ENCODE measurements around the gene PIGU.

Gene PIGU

DNA sequence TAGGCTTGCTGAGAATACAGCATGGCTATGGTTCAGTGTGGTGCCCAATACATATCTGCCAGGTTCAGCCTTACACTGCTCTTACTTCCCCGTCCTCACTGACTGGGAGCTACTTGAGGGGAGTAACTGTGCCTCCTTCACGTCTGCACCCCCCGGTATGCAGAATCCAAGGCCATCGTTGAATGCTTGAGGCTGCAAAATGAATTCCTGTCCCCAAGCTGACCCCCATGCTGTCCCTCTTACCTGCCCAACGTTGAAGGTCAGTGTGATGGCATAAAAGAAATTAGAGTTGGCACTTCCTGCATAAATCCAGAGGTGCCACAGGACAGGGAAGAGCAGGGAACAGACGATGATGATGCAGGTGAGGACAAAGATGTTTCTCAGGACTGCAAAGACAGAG lies 102.0 kb downstream of the PIGU start:
- DNase-seq = no peak

DNA sequence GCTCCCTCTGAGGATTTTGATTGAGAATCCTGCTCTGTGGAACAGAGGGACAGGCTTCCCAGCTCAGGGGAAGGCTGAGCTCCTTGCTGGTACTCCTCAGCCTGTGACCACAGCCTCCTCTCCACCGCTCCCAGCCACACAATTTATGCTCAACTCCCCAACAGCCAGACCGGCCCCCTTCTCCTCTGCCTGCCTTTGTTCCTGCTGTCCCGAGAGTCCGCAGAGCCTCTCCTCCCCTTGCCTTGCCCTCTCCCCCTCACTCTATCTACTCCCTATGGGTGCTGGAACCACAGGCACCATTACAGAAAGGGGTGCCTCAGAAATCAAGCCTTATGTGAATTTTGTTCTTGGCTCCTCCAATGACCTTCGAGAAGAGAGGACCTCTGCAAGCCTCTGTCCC lies 102.5 kb downstream of the PIGU start:
- DNase-seq = no peak

DNA sequence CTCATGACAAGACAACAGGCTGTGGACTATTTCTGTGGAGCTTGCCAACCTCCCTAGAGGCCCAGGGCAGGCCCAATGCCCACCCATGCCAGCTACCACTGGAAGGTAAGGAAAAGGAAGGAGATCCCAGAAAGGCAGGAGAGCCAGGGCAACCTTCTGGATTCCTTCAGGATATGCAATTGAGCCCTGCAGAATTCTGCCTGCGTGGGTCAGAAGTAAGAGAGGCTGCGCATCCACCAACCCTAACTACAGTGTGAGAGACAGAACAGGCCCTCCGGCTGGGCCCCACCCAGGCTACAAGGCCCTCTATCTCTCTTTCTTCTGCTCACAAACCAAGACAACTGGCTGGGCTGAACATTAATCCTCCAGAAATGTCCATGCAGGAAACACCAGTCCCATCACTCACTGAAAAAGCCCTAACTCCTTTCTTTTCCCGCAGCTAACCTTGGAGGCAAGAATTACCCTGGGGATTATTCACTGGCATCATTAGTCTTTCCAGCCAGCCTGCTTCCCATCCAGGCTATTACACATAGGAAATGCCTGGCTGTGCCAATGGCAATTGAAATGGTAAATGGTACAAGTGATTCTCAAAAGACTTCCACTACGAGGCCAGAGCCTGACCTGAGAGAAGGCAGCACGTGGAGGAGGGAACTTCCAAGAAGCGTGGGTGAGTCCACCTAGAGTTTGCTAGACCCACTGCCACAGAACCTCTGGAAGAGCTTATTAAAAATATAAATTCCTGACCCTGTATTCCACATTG lies 103.2 kb downstream of the PIGU start:
- no peak for DNase-seq

DNA sequence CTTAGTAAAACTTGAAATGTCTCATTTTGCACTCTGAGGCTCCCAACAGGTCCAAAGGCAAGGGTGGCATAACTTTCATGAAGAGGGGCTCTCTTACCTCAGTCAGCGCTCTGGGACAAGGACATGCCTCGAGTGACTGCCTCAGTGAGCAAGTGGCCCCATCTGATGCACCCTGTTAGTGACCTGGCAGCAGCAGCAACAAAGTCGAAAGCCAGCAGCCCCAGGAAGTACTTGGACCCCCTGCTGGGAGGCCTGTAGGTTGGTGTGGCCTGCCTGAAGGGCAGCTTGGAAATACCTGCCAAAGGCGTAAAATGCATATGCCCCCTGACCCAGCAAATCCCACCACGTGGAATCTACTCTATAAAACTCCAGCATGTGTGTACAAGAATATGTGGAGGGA lies 105.1 kb downstream of the PIGU start:
- DNase-seq = no peak

DNA sequence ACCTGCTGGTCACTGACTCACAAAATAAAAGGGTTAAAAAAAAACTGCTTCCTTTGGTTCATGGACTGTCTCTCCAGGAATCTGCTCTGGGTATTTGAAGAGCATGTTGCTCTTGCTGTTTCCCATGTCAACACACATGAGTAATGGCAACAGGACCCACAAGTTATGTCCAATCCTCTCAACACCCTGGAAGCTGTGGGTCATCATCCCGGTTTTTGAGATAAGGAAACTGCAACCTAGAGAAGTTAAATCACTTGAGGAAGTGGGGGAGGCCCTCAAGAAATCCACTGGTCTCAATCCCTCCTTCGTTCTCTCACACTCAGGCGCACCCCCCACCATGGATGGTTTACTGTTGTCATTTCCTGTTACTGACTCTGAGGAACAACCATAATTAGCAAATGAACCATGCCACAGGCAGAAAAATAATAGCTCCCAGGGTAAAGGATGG lies 106.0 kb downstream of the PIGU start:
- no peak for DNase-seq

DNA sequence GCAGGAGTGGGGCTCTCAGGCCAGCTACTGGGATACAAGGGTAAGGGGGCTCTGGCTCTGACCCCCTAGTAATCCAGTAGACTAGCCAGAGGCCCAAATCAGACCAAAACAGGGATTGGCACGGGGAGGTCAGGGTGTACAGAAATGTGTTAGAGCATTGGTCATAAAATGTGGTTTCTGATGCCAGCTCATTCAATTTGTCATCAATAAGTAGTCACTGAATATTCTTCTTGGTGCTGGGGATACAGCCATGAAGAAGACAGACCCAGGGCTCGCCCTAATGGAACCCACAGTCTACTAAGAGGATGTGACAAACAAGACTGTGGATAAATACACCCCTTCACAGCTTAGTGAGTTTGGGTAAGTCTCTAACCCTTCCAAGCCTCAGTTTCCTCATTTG lies 107.3 kb downstream of the PIGU start:
- DNase-seq = no peak

DNA sequence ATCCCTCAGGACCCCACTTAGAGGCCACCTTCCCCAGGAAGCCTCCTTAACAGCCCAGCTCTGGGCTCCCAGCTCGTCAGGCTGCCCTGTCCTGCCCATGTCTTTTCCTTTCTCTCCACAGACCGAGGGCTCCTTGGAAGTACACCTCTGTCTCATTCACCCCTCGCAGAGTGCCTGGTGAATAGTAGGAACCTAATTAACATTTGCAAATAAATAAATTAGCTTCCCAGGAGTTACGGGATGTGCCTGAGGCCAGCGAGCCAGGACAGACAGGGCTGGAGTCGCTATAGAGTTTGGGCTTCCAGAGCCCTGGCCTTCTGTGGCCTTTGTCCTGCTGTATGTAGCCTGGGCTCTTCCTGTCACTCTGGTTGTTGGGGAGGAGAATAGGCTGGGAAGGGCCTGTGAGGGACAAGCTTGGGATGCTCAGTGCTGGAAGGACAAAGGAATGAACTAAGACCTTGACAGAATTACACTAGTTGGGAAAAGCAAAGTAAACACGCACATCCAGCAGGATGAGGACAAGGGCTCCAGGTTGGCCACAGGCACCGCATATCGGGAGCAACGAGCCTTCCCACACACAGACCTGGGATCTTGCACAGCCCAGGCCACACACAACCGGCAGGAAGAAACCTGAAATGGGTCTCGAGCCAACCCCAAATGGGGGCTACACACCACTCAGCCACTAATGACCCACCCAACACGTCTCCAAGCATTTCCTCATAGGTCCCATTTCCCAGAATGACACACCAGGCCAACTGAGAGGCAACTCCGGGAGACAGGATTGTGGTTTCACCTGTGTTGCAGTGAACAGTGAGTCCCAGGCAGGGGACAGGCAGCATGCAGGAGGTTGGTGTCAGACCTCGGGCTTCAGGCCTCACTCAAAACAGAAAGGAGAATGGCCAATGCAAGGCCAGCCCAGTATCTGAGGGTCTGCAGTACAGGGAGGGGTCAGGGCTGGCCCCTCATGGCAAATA lies 108.7 kb downstream of the PIGU start:
- DNase-seq = no peak

DNA sequence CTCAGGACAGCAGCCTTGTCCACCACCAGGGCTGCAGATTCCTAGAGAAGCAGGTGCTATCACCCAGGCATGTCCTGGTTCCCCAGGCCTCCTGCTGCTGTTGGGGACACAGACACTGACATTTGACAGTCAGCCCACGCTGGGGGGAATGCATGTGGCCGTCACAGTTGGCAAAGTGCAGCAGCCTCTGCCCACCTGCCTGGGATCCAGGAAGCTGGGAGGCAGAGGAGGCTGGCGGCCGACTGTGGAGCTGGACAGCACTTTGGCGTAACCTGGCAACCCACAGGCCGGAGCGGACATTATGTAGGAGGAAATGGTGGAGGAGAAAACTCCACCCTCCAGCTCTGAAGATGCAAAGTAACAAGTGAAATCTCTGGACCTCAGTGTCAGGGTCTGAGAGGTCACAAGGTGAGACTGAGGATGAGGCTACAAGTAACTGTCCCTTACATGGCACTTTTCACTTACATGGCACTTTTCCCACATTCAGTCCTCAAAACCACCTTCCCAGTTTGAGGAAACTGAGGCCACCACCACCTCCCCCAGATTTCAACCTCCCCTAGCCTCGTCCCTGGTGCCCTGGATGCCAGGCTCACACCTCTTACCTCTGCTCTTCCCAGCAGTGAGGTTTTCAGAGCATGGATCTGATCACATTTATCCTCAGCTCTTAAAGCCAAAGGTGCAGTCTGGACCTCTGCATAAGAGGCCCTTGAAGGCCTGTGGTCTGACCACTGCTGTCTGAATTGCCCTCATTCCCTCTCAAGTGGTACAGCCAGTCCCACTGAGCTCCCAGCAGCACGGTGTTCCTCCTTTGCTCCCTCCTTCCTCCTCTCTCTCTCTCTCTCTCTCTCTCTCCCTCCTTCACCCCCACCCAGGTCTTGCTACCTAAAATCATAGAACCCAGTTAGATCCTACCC lies 109.7 kb downstream of the PIGU start:
- DNase-seq = no peak

DNA sequence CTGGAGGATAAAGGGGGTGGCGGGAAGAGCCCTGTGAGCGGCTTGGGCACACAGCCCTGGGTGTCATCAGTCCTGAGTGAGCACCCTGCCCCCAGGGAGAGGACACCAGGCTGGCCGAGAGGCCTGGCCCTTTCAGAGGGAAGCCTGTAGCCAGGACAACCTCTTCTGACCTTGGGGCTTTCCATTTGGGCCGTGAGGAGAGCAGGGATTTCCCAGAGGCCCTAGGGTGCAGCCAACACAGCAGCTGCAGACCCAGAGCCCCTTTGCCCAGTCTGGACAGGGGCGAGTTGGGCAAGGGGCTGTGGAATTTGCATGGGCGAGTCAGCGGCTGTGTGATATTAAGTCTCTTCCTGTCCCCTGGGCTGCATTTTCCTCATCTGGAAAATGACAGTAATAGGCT lies 112.1 kb downstream of the PIGU start:
- DNase-seq = no peak

DNA sequence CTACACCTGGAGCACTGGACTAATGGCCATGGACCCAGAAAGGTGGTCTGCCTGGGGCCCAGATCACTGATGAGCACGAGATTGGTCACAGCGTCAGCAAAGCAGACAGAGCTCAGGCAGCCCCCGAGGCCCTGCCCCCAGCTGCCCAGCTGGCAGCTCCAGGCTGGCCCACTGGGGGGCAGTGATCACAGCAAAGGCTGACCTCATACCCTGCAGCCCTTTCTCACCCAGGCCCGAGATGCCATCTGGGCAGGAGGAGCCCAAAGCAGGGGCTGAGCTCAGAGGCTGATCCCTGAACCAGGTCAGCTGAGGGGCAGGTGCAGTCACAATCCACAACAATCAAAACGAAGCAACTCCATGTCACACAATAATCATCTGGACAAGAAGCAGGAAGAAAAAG lies 114.3 kb downstream of the PIGU start:
- no peak for DNase-seq

DNA sequence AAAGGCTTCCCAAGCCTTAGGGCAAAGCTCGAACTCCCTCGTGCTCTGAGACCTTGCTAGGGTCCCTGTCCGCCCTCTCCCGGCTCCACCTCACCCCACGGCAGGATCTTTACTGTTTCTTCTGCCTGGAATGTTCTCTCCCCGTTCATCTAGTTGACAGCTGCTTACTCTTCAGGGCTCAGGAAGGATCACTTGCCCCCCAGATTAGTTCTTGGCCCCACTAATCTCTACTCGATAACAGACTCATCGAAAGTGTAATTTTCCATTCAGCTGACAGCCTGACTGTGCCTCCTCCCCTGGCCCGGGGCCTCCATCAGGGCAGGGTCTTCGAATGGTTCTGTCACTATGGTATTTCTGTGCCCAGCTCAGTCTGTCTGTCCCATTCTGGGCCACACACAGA lies 115.2 kb downstream of the PIGU start:
- DNase-seq = no peak

DNA sequence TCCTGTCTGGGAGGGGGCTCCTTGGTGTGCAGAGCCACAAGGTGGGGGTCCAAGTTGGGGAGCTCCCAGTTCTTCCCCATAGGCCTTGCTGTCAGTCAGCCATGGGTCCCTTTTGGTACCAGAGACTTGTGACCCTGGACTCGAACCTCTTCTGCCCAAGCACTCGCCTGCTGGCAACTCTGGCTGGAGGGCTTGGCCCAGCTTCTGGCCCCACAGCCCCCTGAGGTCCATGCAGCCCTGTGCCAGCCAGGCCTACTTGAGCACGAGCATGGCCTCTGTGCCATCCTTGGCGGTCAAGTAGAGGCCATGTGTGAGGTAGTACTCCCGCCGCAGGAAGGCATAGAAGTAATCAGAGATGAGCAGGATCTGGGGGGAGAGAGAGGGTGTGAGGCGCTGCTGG lies 116.3 kb downstream of the PIGU start:
- no peak for DNase-seq

DNA sequence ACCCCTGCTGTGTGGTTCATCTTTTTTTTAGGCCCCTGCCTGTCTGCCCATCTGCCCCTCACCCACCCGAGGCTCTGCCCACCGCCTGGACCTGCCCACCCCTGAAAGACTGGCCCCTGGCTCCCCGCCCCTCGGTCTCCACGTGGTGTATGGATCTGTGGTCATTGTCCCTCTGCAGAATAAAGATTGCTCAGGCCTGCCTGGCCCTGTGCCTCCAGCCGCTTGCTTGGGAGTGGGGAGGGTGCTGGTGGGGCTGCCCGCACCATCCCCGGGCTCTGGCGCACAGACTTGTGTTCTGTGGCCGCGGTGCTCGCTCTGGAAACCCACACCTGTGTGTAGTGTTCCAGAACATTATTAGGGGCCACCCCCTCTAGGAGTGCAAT lies 116.8 kb downstream of the PIGU start:
- no peak for DNase-seq

DNA sequence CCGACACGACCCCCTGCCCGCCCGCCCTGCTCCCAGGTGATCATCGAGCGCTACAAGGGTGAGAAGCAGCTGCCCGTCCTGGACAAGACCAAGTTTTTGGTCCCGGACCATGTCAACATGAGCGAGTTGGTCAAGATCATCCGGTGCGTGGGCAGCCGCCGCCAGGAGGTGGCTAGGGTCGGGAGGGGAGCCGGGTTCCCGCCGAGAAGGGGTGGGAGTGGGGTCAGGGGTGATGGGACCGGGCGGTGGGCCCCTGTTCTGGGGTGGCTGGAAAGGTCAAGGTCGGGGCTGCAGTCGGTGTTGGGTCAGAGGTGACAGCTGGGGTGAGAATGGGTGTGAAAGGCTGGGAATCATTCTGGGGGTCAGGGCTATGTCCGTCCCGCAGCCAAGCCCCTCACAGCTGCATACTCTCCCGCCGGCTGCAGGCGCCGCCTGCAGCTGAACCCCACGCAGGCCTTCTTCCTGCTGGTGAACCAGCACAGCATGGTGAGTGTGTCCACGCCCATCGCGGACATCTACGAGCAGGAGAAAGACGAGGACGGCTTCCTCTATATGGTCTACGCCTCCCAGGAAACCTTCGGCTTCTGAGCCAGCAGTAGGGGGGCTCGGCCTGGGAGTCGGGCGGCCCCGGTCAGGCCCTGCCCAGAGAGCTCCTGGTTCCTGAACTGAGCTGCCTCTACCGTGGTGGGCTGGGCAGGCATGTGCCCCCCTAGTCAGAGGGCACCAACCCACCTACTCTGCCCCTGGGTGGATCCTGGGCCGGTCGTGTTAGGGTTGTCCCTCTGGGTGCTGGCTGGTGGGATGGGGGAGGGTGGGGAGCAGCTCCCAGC lies 117.4 kb downstream of the PIGU start:
- no peak for DNase-seq

DNA sequence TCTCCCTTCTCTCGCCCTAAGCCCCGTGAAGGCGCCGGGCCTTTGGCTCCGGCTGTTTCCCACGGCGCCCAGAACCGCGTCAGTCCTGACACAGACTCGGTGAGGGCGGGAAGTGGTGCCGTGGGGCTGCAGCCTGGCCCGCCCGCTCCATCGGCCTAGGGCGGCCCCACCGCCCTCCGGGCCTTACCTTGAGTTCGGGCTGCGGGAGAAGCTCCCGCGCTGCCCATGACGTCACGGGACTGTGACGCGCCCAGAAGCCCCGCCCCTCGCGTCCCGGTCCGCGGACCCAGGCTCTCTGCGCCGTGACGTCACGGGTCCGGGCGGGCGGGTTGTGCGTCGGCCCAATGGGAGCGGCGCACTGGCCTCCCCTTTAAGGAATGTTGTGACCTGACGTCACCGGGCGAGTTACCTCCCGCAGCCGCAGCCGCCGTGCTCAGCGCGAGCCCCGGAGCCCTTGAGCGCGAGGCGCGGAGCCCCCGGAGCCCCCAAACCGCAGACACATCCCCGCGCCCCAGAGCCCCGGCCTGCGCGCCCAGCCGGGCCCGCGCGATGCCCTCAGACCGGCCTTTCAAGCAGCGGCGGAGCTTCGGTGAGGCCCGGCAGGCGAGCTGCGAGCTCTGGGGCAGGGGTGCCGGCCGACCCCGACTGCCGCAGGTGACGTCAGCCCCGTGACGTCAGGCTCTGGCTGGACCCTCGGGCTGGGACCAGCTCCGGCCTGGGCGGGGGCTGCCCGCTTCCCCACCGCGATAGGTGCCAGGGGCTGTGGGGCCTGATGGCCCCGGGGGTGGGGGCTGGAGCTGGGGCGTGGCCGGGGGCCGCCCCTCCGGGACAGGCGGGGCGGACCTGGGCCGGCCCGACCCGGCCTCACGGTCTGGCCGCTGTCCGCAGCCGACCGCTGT lies 118.3 kb downstream of the PIGU start, which contains the start of gene MAP1LC3A:
Gene MAP1LC3A, plus strand, starts transcription at position 399 of the 899 bp plus-strand sequence. Its CDS starts 151 bp downstream, at position 550.
- DNase-seq = no peak

DNA sequence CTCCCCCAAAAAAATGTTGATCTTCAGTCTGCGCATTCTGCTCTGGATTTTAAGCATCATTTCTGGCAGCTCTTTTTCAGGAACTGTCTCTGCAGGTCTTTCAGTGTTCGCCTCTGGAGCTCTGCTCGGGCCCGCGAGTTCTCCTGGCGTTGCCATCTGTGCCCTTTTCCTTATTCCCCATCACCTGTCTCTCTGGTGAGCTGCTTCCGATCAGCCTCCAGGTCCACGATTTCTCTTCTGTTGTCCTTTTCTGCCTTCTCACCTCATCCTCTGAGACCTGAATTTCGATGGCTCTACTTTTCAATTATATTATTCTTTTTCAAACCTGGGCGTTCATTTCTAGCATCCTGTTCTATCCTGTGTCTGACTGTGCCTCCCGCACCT lies 119.0 kb downstream of the PIGU start:
- DNase-seq = no peak

DNA sequence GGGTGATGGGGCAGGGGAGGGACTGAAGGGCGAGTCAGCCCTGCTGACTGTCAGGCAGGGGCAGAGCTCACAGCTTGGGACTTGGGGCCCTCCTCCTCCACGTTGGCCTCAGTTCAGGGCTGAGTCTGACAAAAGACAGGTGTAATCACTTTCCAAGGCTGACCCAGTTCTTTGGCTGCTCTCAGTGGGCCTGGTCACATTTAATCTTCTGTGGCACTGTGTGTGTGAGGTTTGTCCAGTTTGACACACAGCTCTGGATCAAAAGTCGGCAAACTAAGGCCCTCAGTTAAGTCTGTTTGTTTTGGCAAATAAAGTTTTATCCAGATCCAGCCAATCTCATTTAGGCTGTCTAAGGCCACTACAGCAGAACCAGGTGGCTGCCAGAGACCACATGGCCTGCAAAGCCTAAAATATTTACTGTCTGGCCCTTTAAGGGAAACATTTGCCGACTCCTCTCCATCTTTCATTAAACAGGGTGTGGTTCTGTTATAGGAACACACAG lies 123.5 kb downstream of the PIGU start:
- no peak for DNase-seq

DNA sequence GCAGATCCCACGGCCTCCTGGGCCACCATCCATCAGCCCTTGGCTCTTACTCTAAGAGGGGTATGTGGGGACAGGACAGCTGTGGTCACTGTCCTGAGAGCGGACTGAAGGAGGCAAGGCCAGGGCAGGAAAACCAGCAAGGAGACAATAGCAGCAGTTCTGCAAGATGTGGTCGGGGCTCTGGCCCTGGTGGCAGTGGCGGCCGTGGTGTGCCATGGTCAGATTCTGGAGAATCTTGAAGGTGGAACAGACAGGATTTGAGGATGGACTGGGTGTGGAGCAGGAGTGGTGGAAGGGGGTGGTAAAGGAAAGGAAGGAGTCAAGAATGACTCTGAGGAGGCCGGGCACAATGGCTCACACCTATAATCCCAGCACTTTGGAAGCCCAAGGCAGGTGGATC lies 124.3 kb downstream of the PIGU start:
- no peak for DNase-seq

DNA sequence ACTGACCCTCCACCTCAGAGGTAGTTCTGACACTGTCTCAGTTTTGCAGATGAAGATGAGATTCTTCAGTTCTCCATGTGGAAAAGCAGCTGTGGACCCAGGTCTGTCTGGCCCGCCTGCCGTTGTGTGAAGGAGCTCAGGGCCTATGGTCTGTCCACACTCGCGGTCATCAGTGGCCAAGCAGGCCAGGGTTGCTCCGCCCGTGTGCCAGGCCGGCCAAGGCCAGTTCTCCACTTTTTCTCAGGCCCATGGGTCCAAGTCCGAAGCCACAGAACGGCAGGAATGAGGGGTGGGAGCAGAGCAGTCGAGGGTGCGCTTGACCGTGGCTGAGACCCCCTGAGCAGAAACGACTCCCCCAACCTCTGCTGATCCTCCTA lies 127.0 kb downstream of the PIGU start:
- no peak for DNase-seq

DNA sequence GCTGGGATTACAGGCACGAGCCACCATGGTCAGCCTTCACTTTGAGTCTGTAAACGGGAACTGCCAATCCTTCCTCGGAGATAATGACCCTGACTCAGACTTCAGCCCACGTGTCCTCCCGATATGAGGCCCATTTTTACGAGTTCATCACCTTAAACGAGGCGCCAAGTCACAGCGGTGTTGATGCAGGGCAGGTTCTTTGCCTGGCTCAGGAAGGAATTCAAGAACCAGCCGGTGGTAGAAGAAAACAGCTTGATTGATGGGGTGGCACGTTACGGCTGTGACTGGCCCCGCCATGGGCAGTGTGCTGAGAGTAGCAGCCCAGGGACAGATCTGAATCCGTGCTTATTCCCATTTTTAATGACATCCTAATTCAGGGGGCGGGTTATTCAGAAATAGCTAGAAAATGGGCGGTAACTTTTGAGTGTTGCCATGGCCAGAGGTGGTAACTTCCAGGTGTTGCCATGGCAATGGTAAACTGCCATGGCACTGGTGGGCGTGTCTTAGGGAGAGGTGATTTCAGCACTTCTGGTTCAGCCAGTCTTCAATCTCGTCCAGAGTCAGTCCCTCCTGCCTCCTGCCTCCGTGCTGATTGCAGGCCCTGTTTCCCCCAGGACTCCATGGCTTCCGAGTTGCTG lies 127.5 kb downstream of the PIGU start:
- DNase-seq = no peak

All from NCI-H446 treated with DMSO at 0.1 percent for 48 hours (cell line).